OCI-LY3 (cell line): ENCODE measurements around the gene CACNA1G.

Source experiments
- H2AFZ ChIP-seq: fragments of 200-600, 300-600 bp; shearing (Covaris generic); 2 replicates; pipeline ENCODE4 v1.6.0; 2014; ENCODE audit warnings: antibody characterized with exemption, low read depth, low read length
- H3K27ac ChIP-seq: fragments of 200-600, 300-600 bp; sonication (generic); 2 replicates; pipeline ENCODE4 v1.5.1; 2014; ENCODE audit warnings: mild to moderate bottlenecking, low read length, moderate library complexity, mixed read lengths
- H3K27me3 ChIP-seq: fragments of 200-600, 300-600 bp; sonication (generic); 2 replicates; pipeline ENCODE4 v1.6.1; 2014; ENCODE audit warnings: low read depth, low read length, mixed read lengths
- H3K36me3 ChIP-seq: fragments of 200-600, 300-600 bp; sonication (generic); replicated peaks from 2 replicates; pipeline ENCODE3; 2014; ENCODE audit warnings: low read depth, low read length, mixed read lengths
- H3K4me1 ChIP-seq: fragments of 300-600, 200-600 bp; sonication (generic); 2 replicates; pipeline ENCODE4 v1.6.1; 2014; ENCODE audit warnings: low read length, mixed read lengths
- H3K4me2 ChIP-seq: fragments of 200-600, 300-600 bp; sonication (generic); 2 replicates; pipeline ENCODE4 v1.6.1; 2014; ENCODE audit warnings: low read length, mixed read lengths
- H3K4me3 ChIP-seq: fragments of 300-600, 200-600 bp; sonication (generic); 2 replicates; pipeline ENCODE4 v1.5.1; 2014; ENCODE audit warnings: antibody characterized with exemption, mild to moderate bottlenecking, low read length, moderate library complexity
- H3K79me2 ChIP-seq: fragments of 300-600, 200-600 bp; shearing (Covaris generic); 2 replicates; pipeline ENCODE4 v1.6.1; 2014; ENCODE audit warnings: mild to moderate bottlenecking, low read length, mixed read lengths
- H3K9ac ChIP-seq: fragments of 300-600, 200-600 bp; shearing (Covaris generic); 2 replicates; pipeline ENCODE4 v1.6.0; 2014; ENCODE audit warnings: mild to moderate bottlenecking, low read length, moderate library complexity
- H3K9me3 ChIP-seq: fragments of 200-600, 300-600 bp; shearing (Covaris generic); 2 replicates; pipeline ENCODE4 v1.6.1; 2014; ENCODE audit warnings: low read length, mixed read lengths; ENCODE audit not compliant: insufficient read depth
- H4K20me1 ChIP-seq: fragments of 200-600, 300-600 bp; sonication (generic); 2 replicates; pipeline ENCODE4 v1.6.1; 2016; ENCODE audit warnings: low read length, mixed read lengths; ENCODE audit not compliant: insufficient read depth
- EZH2phosphoT487 ChIP-seq: fragments of 200-600 bp; shearing (Covaris generic); IDR thresholded peaks from 2 replicates; pipeline ENCODE4 v1.6.1; 2018; ENCODE audit warnings: antibody characterized with exemption, mixed run types, low read depth
- TF ChIP-seq, protein P1 (sequence below): fragments of 200-600, 300-600 bp; sonication (generic); IDR thresholded peaks from 2 replicates; pipeline ENCODE4 v1.5.1; 2014; ENCODE audit warnings: antibody characterized with exemption, low read length, low read depth

CACNA1G gene

DNA sequence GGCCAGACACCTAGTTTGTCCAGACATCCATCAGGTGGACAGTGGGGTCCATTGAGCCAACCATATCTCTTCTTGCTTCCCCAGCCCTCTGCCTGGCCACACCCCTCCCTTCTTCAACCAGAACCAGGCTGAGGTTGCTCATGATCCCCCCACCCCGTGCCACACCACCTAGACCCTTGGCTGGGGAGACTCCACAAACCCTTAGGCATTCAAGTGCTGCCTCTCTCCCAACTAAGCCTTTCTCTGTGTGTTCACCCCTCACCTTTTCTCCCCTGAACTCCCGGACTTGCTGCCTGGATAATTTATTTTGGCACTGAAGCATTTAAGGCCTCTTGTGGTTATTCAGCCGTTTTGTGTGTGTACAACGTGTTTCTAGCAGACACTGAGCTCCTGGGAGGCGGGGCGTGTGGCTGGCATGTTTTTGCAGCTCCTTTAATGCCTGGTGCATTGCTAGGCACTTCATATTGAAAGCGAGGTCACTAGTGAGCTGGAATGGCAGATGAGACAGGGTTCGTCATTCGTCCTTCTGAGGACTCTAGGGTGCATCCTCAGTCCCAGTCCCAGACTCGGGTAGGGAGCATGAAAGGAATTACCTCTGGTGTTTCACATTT is 28.7 kb downstream of the CACNA1G start:
- Histone ChIP-seq H4K20me1 (no peaks in the 10 kb centered on the region), H3K36me3 (no peaks in the 10 kb centered on the region), H3K4me3 (no peak overlapping the region), H3K27me3 (peaks cover 27% of the 10 kb centered on the region), H2AFZ (no peak overlapping the region), H3K4me1 (no peaks in the 10 kb centered on the region), H3K4me2 (no peak overlapping the region), H3K9ac (no peak overlapping the region), H3K27ac (no peak overlapping the region), H3K79me2 (no peaks in the 10 kb centered on the region), H3K9me3 (no peaks in the 10 kb centered on the region)
- TF ChIP-seq EZH2phosphoT487, result no peak
- TF ChIP-seq, protein P1, sequence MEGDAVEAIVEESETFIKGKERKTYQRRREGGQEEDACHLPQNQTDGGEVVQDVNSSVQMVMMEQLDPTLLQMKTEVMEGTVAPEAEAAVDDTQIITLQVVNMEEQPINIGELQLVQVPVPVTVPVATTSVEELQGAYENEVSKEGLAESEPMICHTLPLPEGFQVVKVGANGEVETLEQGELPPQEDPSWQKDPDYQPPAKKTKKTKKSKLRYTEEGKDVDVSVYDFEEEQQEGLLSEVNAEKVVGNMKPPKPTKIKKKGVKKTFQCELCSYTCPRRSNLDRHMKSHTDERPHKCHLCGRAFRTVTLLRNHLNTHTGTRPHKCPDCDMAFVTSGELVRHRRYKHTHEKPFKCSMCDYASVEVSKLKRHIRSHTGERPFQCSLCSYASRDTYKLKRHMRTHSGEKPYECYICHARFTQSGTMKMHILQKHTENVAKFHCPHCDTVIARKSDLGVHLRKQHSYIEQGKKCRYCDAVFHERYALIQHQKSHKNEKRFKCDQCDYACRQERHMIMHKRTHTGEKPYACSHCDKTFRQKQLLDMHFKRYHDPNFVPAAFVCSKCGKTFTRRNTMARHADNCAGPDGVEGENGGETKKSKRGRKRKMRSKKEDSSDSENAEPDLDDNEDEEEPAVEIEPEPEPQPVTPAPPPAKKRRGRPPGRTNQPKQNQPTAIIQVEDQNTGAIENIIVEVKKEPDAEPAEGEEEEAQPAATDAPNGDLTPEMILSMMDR, result no peak

DNA sequence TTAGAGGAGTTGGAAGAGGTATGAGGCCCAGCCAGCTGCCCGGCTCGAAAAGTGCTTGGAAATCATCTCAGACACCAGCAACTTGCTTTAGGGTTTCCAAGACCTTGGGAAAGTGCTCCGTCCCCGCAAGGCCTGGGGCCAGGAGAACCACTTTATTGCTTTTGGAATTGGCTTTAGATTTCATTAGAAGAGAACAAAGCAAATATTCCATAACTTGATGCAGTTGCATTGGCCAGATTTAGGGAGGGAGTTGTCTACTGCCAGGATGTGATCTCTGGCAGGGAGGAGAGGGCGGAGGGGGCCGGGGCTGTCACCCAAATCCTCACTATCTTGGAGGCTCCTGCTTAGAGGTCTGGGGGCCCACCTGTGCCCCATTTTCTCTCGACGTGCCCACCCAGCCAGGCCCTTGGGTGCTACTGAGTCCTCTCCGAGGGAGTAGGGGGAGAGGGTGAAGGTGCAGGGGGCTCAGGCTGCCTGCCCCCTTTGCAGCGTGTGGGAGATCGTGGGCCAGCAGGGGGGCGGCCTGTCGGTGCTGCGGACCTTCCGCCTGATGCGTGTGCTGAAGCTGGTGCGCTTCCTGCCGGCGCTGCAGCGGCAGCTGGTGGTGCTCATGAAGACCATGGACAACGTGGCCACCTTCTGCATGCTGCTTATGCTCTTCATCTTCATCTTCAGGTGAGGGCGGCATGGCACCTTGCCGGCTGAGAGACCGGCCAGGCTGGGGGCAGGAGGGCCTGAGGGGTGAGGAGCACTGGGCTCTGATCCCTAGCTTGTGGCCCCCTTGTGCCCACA is 30.6 kb downstream of the CACNA1G start:
- no peaks in the 10 kb centered on the region for H3K36me3 ChIP-seq
- H3K4me3 ChIP-seq, result no peak overlapping the region
- TF ChIP-seq, protein P1, result no peak
- TF ChIP-seq EZH2phosphoT487, result no peak
- no peaks in the 10 kb centered on the region for H3K9me3 ChIP-seq
- no peak overlapping the region for H3K9ac ChIP-seq
- peaks cover 15% of the 10 kb centered on the region for H3K27me3 ChIP-seq
- no peaks in the 10 kb centered on the region for H3K79me2 ChIP-seq
- H3K4me1 ChIP-seq, result no peaks in the 10 kb centered on the region
- H3K27ac ChIP-seq, result no peak overlapping the region
- no peak overlapping the region for H3K4me2 ChIP-seq
- H4K20me1 ChIP-seq, result no peaks in the 10 kb centered on the region
- H2AFZ ChIP-seq, result no peak overlapping the region

DNA sequence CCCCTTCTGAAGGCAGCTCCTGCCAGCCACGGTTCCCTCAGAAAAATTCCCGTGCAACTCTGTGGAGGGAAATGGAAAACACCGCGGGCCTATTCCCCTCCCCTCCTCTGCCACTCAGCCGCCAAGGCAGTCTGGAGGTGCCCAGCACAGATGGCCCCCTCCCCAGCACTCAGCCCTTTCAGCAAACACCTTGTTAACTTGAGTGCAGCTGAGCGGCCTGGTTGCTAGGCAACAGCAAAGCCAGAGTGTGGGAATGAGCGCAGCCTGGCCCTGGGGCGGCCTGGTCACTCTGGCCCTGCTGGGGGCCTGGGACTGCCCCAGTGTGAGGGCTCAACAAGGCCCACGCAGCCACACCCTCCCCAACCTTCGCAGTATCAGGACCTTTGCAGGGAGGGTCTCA is 32.8 kb downstream of the CACNA1G start:
- Histone ChIP-seq H3K4me1 (peaks cover under 1% of the 10 kb centered on the region), H3K4me3 (no peak overlapping the region), H3K9me3 (no peaks in the 10 kb centered on the region), H3K4me2 (no peak overlapping the region), H3K79me2 (no peaks in the 10 kb centered on the region), H4K20me1 (no peaks in the 10 kb centered on the region), H3K27ac (no peak overlapping the region), H3K27me3 (0 out of 2 replicates have a peak, but pooled peaks cover 7% of the 10 kb centered on the region), H2AFZ (no peak overlapping the region), H3K36me3 (no peaks in the 10 kb centered on the region), H3K9ac (no peak overlapping the region)
- no peak for TF ChIP-seq EZH2phosphoT487
- TF ChIP-seq, protein P1, result no peak

DNA sequence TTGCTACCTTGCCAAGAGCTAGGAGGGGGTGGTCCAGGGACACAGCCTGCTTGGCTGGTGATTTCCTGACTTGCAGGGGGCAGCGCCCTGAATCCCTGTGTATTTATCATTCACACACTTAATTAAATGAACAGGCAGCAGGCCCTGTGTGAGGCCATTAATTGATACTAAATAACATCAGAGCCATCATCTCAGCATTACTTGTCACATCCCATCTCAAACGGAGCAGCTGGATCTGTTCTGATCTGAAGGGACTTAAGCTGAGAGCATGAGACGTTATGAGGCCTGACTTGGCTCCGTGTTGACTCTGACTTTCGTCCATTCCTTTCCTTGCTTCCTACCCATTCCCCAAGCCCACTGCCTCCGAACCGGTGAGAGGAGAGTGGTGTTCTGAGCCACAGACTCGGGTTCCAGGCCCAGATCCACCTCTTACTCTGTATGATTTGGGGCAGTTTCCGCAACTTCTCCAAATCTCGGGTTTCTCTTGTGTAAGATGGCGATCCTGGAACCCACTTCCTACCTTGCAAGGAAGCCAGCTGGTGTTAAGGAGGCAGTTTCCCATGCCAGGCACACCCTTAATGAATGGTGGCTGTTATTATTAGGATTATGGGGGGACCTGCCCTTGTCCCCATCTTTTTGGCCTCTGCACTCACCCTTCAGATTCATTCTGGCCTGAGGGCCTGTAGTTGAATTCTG is 33.8 kb downstream of the CACNA1G start:
- Histone ChIP-seq H4K20me1 (no peaks in the 10 kb centered on the region), H3K79me2 (no peaks in the 10 kb centered on the region), H2AFZ (no peak overlapping the region), H3K4me2 (no peak overlapping the region), H3K4me1 (peaks cover 4% of the 10 kb centered on the region), H3K4me3 (no peak overlapping the region), H3K27ac (no peak overlapping the region), H3K27me3 (0 out of 2 replicates have a peak, but pooled peaks cover 11% of the 10 kb centered on the region), H3K9me3 (no peaks in the 10 kb centered on the region), H3K9ac (no peak overlapping the region), H3K36me3 (no peaks in the 10 kb centered on the region)
- TF ChIP-seq EZH2phosphoT487, result no peak
- TF ChIP-seq, protein P1, result no peak
